ENCODE data around the gene INPP5D.
"Not testable (repeated sequence)": the region's sequence is repeated elsewhere in the genome, so short reads cannot be mapped to it uniquely, and the experiment has no call there.

The INPP5D gene

GRCh38 chr2:233048569-233049193, 11.5 kb upstream of the INPP5D start:
- no peak for DNase-seq (ENCODE audit: low spot score)
- TF ChIP-seq, protein P1, sequence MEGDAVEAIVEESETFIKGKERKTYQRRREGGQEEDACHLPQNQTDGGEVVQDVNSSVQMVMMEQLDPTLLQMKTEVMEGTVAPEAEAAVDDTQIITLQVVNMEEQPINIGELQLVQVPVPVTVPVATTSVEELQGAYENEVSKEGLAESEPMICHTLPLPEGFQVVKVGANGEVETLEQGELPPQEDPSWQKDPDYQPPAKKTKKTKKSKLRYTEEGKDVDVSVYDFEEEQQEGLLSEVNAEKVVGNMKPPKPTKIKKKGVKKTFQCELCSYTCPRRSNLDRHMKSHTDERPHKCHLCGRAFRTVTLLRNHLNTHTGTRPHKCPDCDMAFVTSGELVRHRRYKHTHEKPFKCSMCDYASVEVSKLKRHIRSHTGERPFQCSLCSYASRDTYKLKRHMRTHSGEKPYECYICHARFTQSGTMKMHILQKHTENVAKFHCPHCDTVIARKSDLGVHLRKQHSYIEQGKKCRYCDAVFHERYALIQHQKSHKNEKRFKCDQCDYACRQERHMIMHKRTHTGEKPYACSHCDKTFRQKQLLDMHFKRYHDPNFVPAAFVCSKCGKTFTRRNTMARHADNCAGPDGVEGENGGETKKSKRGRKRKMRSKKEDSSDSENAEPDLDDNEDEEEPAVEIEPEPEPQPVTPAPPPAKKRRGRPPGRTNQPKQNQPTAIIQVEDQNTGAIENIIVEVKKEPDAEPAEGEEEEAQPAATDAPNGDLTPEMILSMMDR (IDR thresholded peaks at IDR 0.05; ENCODE audit: extremely low read depth, missing control alignments): no peak

GRCh38 chr2:233049194-233049761, 10.9 kb upstream of the INPP5D start:
- TF ChIP-seq, protein P1 (IDR thresholded peaks at IDR 0.05; ENCODE audit: extremely low read depth, missing control alignments): no peak
- DNase-seq (ENCODE audit: low spot score): no peak

DNA sequence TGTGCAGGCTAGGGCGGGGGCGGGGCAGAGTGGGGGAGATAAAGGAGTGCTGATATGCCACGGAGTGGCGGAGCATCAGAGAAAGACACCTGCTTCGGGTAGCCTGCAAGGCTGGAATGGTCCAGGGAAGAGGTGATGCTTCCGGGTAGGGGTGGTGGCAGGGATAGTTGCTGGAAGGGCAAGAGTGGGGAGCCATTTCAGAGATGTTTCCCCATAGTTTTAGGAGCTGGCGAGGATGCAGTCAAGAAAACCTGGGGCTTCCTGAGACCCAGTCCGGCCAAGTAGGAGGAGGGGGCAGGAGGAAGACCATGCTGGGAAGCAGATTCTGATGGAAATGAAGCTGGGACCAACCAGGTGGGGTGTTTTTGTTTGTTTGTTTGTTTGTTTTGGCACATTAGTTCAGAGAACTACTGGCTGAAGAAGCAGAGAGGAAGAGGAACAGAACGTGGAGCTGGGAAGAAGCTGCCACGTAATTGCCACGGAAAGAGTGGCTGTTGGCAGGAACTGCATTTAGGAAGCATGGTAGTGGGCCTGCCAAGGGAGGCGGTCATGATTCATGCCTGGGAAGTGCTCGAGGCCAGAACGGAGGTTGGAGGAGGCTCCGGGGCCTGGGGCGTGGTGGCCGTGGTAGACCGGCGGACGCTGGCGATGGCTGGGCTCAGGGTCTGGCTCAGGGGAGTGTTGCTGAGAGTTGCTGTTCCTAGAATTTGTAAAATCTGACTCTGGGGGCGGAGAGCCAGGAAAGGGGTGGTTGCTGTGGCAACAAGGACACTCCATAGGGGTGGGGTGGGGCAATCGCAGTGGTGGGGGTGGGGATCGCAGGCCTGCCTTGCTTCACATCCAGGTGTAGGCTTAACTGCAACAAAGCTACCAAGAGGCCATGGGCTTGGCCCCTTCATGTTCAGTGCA, 8.6 kb upstream of the INPP5D start:
- no peak for DNase-seq (ENCODE audit: low spot score)
- TF ChIP-seq, protein P1 (IDR thresholded peaks at IDR 0.05; ENCODE audit: extremely low read depth, missing control alignments): no peak

DNA sequence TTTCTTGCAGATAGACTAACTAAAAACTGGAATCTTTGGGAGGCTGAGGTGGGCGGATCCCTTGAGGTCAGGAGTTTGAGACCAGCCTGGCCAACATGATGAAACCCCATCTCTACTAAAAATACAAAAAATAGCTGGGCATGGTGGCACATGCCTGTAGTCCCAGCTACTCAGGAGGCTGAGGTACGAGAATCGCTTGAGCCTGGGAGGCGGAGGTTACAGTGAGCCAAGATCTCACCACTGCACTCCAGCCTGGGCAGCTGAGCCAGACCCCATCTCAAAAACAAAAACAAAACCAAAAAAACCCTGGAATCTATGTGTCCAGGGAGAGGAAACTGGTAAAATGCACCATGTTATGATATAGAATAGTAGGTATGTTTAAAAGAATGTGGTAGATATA, 7.6 kb upstream of the INPP5D start:
- not testable (repeated sequence) for DNase-seq (ENCODE audit: low spot score)

- TF ChIP-seq, protein P1 (IDR thresholded peaks at IDR 0.05; ENCODE audit: extremely low read depth, missing control alignments): peak; percentile 93
- DNase-seq (ENCODE audit: low spot score): peak; percentile 91
Measured at GRCh38 chr2:233053928-233054784, 6.0 kb upstream of the INPP5D start.

DNA sequence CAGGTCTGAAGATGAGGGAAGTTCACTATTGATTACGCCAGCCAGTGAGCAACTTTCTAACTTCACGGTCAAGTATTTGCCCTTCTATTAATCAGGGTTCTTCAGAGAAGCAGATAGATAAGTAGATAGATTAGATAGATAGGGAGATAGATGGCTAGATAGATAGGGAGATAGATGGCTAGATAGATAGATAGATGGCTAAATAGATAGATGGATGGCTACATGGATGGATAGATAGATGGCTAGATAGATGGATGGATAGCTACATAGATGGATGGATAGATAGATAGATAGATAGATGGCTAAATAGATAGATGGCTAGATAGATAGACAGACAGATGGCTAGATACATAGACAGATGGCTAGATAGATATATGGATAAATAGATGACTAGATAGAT, 4.8 kb upstream of the INPP5D start:
- DNase-seq (ENCODE audit: low spot score): no peak
- TF ChIP-seq, protein P1 (IDR thresholded peaks at IDR 0.05; ENCODE audit: extremely low read depth, missing control alignments): no peak

DNA sequence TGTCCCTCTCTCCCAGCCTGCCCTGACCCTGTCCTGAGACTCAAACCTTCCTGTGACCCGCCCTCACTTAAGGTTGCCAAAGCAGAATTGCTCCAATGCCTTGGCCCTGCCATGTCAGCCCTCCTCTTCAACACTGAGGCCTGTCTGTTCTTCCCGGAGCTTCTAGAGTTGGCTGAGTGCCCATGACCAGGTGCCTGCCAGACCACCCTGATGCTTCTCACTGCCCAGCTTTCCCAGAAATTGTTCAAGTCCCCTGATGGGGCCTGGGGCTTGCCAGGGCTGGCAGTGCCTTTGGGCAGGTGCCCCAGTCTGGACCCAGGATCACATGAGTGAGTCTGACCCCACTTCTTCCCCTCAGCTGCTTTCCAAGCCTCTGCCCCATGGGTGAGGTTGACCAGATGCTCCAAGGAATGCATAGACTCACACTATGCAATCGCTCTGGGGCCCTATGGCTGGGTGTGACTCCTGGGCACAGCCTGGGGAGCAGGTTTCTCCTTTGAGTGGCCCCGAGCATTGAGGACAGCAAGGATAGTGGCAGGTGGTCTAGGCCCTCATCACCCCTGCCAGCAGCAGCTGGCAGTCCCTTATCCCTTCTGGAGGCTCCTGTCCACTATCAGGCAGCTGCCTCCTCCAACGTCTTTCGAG, 3.1 kb upstream of the INPP5D start:
- TF ChIP-seq, protein P1 (IDR thresholded peaks at IDR 0.05; ENCODE audit: extremely low read depth, missing control alignments): no peak
- no peak for DNase-seq (ENCODE audit: low spot score)

Measured in GM20000 (cell line).